K562 (cell line): ENCODE measurements around the gene TRERF1. TPM values are rescaled to one million over a fixed set of nuclear protein-coding genes. Genes with fewer than 3 reads are reported as not detected.
A peak's percentile ranks its signal among the peaks of the same experiment; 100 is the strongest.

Source experiments
- CTCF ChIP-seq, 3 experiments: IDR thresholded peaks in 2 of 3; conservative IDR thresholded peaks in 1 of 3; 2 replicates each; pipeline ENCODE4 v1.5.1; 2011 to 2012; ENCODE audit warnings: low read length in 3 of 3, mild to moderate bottlenecking in 3 of 3, control low read depth in 2 of 3, improper control_type of control experiment in 1 of 3, inconsistent platforms in 1 of 3, low read depth in 1 of 3, mixed read lengths in 1 of 3, moderate library complexity in 1 of 3; ENCODE audit not compliant: insufficient read depth in 2 of 3
- KAT7 ChIP-seq: sonication (generic); formaldehyde crosslinking; IDR thresholded peaks from 2 replicates; pipeline ENCODE4 v1.8.0; 2022; ENCODE audit warnings: missing genetic modification reagents, mild to moderate bottlenecking, borderline replicate concordance
- PKNOX1 ChIP-seq: fragments of 450-650 bp; IDR thresholded peaks from 2 replicates; pipeline ENCODE4 v1.6.1; 2016
- TCF15 ChIP-seq: fragments of 250-450 bp; sonication (Bioruptor Pico); IDR thresholded peaks from 2 replicates; pipeline ENCODE4 v1.8.0; 2022; ENCODE audit warnings: moderate library complexity, mild to moderate bottlenecking, inconsistent platforms
- ZNF197 ChIP-seq: fragments of 200-800 bp; sonication (Bioruptor generic); IDR thresholded peaks from 2 replicates; pipeline ENCODE4 v1.6.1; 2016; ENCODE audit warnings: low read depth, missing genetic modification characterization, missing compliant biosample characterization
- ZNF77 ChIP-seq: fragments of 250-450 bp; sonication (Bioruptor Pico); IDR thresholded peaks from 2 replicates; pipeline ENCODE4 v1.5.0; 2020
- polyA plus RNA-seq, 8 experiments: library from polyadenylated mRNA; depleted of rRNA in 4 of 8; stranded (reverse) in 5 of 8; unstranded in 3 of 8; fragments of >200 nt; fragmentation: Nextera tagmentation in 2 of 8; fragmentation: Illumina TruSeq in 1 of 8; extraction: Ambion mirVana in 2 of 8; extraction: Trizol in 1 of 8; gene quantifications; 2 replicates each; pipeline versions ENCODE4 v1.2.1 to v1.2.3, GENCODE V29; 2011 to 2014; ENCODE audit warnings: inconsistent platforms in 1 of 8, missing spikeins in 1 of 8
- total RNA-seq, 7 experiments: library from RNA; depleted of rRNA in 6 of 7; stranded (reverse); fragments of >200 nt in 6 of 7; fragmentation: Illumina TruSeq in 2 of 7; extraction: Trizol in 2 of 7; gene quantifications; 2 replicates each; pipeline versions ENCODE4 v1.2.1 to v1.2.3, GENCODE V29; 2011 to 2021; ENCODE audit warnings: low replicate concordance in 1 of 7

The TRERF1 gene
- total and polyA plus RNA-seq, 9 of the 15 experiments (the other 6 are each of a cell fraction or from before 2014, with no cell fraction given), result 0.04 to 0.20 (median 0.07) TPM; not detected in 3

GRCh38 chr6:42179261-42179944 is 272.3 kb downstream of the TRERF1 start (continued):
- TF ChIP-seq PKNOX1 (peak; percentile 71), ZNF77 (CRISPR knock-in tag) (no peak), KAT7 (CRISPR knock-in tag) (0 out of 2 replicates have a peak, but pooled peaks have one; percentile 25), ZNF197 (CRISPR knock-in tag) (no peak), TCF15 (no peak), CTCF (IDR thresholded peaks at IDR 0.05 in 2 of 3, conservative IDR thresholded peaks at IDR 0.05 in 1 of 3; ENCODE audit: insufficient read depth in 2 of 3, low read depth in 1 of 3, low read length in 3 of 3) (peak in 1 of 3 experiments; percentile 17; a peak in 3 of 6 replicates)
